Endothelial cell of umbilical vein (primary cell): Measurements from ENCODE around the gene BPIFA1. TPM values are rescaled to one million over a fixed set of nuclear protein-coding genes. Genes with fewer than 3 reads are reported as not detected.

Experiments
- BruUV-seq: library from RNA; stranded (reverse); fragments of 400-500 nt; replicated peaks from 2 replicates; lab custom pipeline; 2021; lab: Mats Ljungman, UMichigan
- CTCF ChIA-PET: fragments of 300-600, 350-600 bp; sonication (Branson Sonifier 250); formaldehyde crosslinking; loops from one replicate; lab custom pipeline; 2021; ENCODE audit warnings: antibody characterized with exemption, inconsistent platforms; lab: Charles Lee
- POLR2A ChIA-PET: fragments of 300-600, 350-600 bp; sonication (Branson Sonifier 250); formaldehyde crosslinking; loops from one replicate; lab custom pipeline; 2021; ENCODE audit warnings: antibody characterized with exemption, inconsistent platforms; lab: Charles Lee
- DNase-seq: peaks from one replicate; pipeline ENCODE4 v3.0.0-alpha.2; 2011; ENCODE audit warnings: low read depth, low spot score
- FAIRE-seq: peaks from 2 replicates; lab custom pipeline; 2011; peaks lifted over from hg19 to GRCh38; lab: Jason Lieb, UNC
- H2AFZ ChIP-seq: 2 replicates; pipeline ENCODE4 v1.6.0; 2012; ENCODE audit warnings: low read depth, low read length, control low read depth, inconsistent platforms
- H3K27ac ChIP-seq: 2 replicates; pipeline ENCODE4 v1.5.1; 2011; ENCODE audit warnings: low read depth, mild to moderate bottlenecking, control low read depth, low read length, moderate library complexity; ENCODE audit not compliant: insufficient read depth
- H3K27me3 ChIP-seq, 2 experiments: 2 replicates each; pipeline versions ENCODE4 v1.6.0 to v1.6.1; 2011; ENCODE audit warnings: low read length in 2 of 2, mixed read lengths in 1 of 2; ENCODE audit not compliant: control insufficient read depth in 2 of 2, insufficient read depth in 2 of 2
- H3K36me3 ChIP-seq, 2 experiments: 2 replicates in 1 of 2; 3 replicates in 1 of 2; pipeline ENCODE4 v1.5.1; 2011; ENCODE audit warnings: low read length in 2 of 2, mild to moderate bottlenecking in 1 of 2, moderate library complexity in 1 of 2; ENCODE audit not compliant: control insufficient read depth in 2 of 2, insufficient read depth in 2 of 2; ENCODE audit errors: extremely low read depth in 1 of 2
- H3K4me1 ChIP-seq: 3 replicates; pipeline ENCODE4 v1.5.1; 2011; ENCODE audit warnings: mild to moderate bottlenecking, low read length; ENCODE audit not compliant: control insufficient read depth, insufficient read depth; ENCODE audit errors: extremely low read depth
- H3K4me2 ChIP-seq: 2 replicates; pipeline ENCODE4 v1.6.1; 2011; ENCODE audit warnings: low read length, control low read depth, mixed read lengths; ENCODE audit not compliant: insufficient read depth
- H3K4me3 ChIP-seq, 3 experiments: fragments of 200-600 bp in 1 of 3; sonication (generic), shearing (Covaris generic) in 1 of 3; replicated peaks in 1 of 3; 2 replicates each; pipeline ENCODE4 v1.5.1; 2011 to 2016; ENCODE audit warnings: control low read depth in 3 of 3, low read length in 3 of 3, mild to moderate bottlenecking in 2 of 3, inconsistent platforms in 1 of 3, low read depth in 1 of 3, moderate library complexity in 1 of 3; ENCODE audit not compliant: insufficient read depth in 1 of 3
- H3K79me2 ChIP-seq: 2 replicates; pipeline ENCODE4 v1.6.0; 2012; ENCODE audit warnings: low read length, inconsistent platforms; ENCODE audit not compliant: control insufficient read depth, insufficient read depth
- H3K9ac ChIP-seq: replicated peaks from 2 replicates; pipeline ENCODE3; 2011; ENCODE audit warnings: low read length, control low read depth; ENCODE audit not compliant: insufficient read depth; ENCODE audit errors: extremely low read depth
- H3K9me1 ChIP-seq: replicated peaks from 3 replicates; pipeline ENCODE4 v1.6.0; 2011; ENCODE audit warnings: mild to moderate bottlenecking, low read length; ENCODE audit not compliant: control insufficient read depth, insufficient read depth; ENCODE audit errors: extremely low read depth
- H3K9me3 ChIP-seq: replicated peaks from 2 replicates; pipeline ENCODE4 v1.5.1; 2012; ENCODE audit warnings: low read length, inconsistent platforms; ENCODE audit not compliant: control insufficient read depth, insufficient read depth
- H4K20me1 ChIP-seq: replicated peaks from 2 replicates; pipeline ENCODE3; 2011; ENCODE audit warnings: mild to moderate bottlenecking, low read length; ENCODE audit not compliant: control insufficient read depth, insufficient read depth; ENCODE audit errors: extremely low read depth
- CTCF ChIP-seq, 2 donors: IDR thresholded peaks; 1 replicate in 1 of 2; 2 replicates in 1 of 2; pipeline ENCODE4 v1.5.1; 2011; ENCODE audit warnings: low read length in 2 of 2, mild to moderate bottlenecking in 2 of 2, moderate library complexity in 2 of 2, control low read depth in 1 of 2, inconsistent platforms in 1 of 2, low read depth in 1 of 2; ENCODE audit not compliant: insufficient read depth in 1 of 2; ENCODE audit errors: extremely low read depth in 1 of 2
- EZH2 ChIP-seq: IDR thresholded peaks from 2 replicates; pipeline ENCODE4 v1.6.1; 2012; ENCODE audit warnings: borderline replicate concordance, low read depth, mild to moderate bottlenecking, moderate library complexity, low read length, inconsistent platforms; ENCODE audit not compliant: severe bottlenecking
- FOS ChIP-seq: IDR thresholded peaks from 2 replicates; pipeline ENCODE4 v1.6.1; 2011; ENCODE audit warnings: mild to moderate bottlenecking, low read length, moderate library complexity, borderline replicate concordance; ENCODE audit not compliant: insufficient read depth
- GATA2 ChIP-seq: IDR thresholded peaks from 2 replicates; pipeline ENCODE4 v1.7.0; 2011; ENCODE audit warnings: low read depth, mild to moderate bottlenecking, moderate library complexity, mixed read lengths, low read length; ENCODE audit not compliant: insufficient read length, insufficient read depth
- JUN ChIP-seq: IDR thresholded peaks from 2 replicates; pipeline ENCODE4 v1.6.1; 2011; ENCODE audit warnings: borderline replicate concordance, low read depth; ENCODE audit not compliant: insufficient read length, insufficient read depth
- MAX ChIP-seq: IDR thresholded peaks from 2 replicates; pipeline ENCODE4 v1.6.1; 2011; ENCODE audit not compliant: insufficient read depth, insufficient read length
- MYC ChIP-seq: IDR thresholded peaks from one replicate; pipeline ENCODE4 v1.6.1; 2011; ENCODE audit warnings: mild to moderate bottlenecking, low read depth, low read length
- POLR2A ChIP-seq: IDR thresholded peaks from 2 replicates; pipeline ENCODE4 v1.6.1; 2012; ENCODE audit warnings: low read depth, mild to moderate bottlenecking, control low read depth, low read length
- POLR2AphosphoS5 ChIP-seq: IDR thresholded peaks from 2 replicates; pipeline ENCODE4 v1.6.1; 2012; ENCODE audit warnings: low read depth, mild to moderate bottlenecking, control low read depth, low read length, moderate library complexity; ENCODE audit not compliant: insufficient read depth
- dilution Hi-C: fragments of 300-500 bp; cut with MboI; formaldehyde crosslinking; loops from one replicate; pipeline ENCODE4 v1.15.0; 2019; ENCODE audit warnings: low sequenced_read_pairs; ENCODE audit not compliant: extremely low pct_ligation_motif_present
- intact Hi-C: fragments of 100-400 bp; cut with micrococcal nuclease; formaldehyde crosslinking; loops from one replicate; pipeline ENCODE4 v1.10.0; 2022
- polyA plus RNA-seq, 4 experiments: library from polyadenylated mRNA; depleted of rRNA in 3 of 4; stranded (reverse) in 3 of 4; unstranded in 1 of 4; fragments of >200 nt; gene quantifications; 2 replicates each; pipeline versions ENCODE4 v1.2.1 to v1.2.3, GENCODE V29; 2011 to 2012; ENCODE audit warnings: missing spikeins in 1 of 4
- total RNA-seq: library from RNA; stranded (reverse); gene quantifications from 2 replicates; pipeline ENCODE4 v1.2.3, GENCODE V29; 2021

BPIFA1 gene
- total and polyA plus RNA-seq, 2 donors (not counting 3 experiments of a cell fraction or from before 2014, with no cell fraction given): not detected

GRCh38 chr20:33276303-33277113 is 40.7 kb downstream of the BPIFA1 start:
- Histone ChIP-seq H3K27ac (no peak overlapping the region), H3K9me3 (no peaks in the 10 kb centered on the region), H3K36me3 (no peaks in the 10 kb centered on the region), H3K9me1 (no peaks in the 10 kb centered on the region), H4K20me1 (no peaks in the 10 kb centered on the region), H3K9ac (no peak overlapping the region), H3K27me3 (peaks cover 0 to 8% of the 10 kb centered on the region in 2 experiments), H3K4me2 (no peak overlapping the region), H3K4me3 (no peak overlapping the region), H2AFZ (no peak overlapping the region), H3K4me1 (no peaks in the 10 kb centered on the region), H3K79me2 (no peaks in the 10 kb centered on the region)
- no peak for TF ChIP-seq POLR2A
- no peak for TF ChIP-seq POLR2AphosphoS5
- no peak for TF ChIP-seq MAX
- no peak for TF ChIP-seq JUN
- no peak for TF ChIP-seq FOS
- TF ChIP-seq EZH2: no peak
- TF ChIP-seq GATA2: no peak
- no peak for TF ChIP-seq MYC
- no peak for TF ChIP-seq CTCF (IDR thresholded peaks at IDR 0.05; ENCODE audit: extremely low read depth in 1 of 2, insufficient read depth in 1 of 2, low read depth in 1 of 2, low read length in 2 of 2)
- ChIA-PET POLR2A (no interaction called here), CTCF (interaction anchor here (1.5 kb wide), 1 partner anchor 14 kb away, joined by 3 read pairs; no protein-coding TSS in a partner anchor)
- dilution Hi-C loops: no loop called here
- intact Hi-C loops: no loop called here
- no peak for DNase-seq
- no peak for FAIRE-seq
- BruUV-seq: no TSS peak
